GM11168 (cell line): ENCODE data around the gene CELSR1.

Experiments
- in situ Hi-C: fragments of 300-500 bp; cut with MboI; formaldehyde crosslinking; loops from one replicate; pipeline ENCODE4 v1.12.0; 2022; ENCODE audit warnings: low sequenced_read_pairs; ENCODE audit not compliant: unreplicated experiment

Gene CELSR1

DNA sequence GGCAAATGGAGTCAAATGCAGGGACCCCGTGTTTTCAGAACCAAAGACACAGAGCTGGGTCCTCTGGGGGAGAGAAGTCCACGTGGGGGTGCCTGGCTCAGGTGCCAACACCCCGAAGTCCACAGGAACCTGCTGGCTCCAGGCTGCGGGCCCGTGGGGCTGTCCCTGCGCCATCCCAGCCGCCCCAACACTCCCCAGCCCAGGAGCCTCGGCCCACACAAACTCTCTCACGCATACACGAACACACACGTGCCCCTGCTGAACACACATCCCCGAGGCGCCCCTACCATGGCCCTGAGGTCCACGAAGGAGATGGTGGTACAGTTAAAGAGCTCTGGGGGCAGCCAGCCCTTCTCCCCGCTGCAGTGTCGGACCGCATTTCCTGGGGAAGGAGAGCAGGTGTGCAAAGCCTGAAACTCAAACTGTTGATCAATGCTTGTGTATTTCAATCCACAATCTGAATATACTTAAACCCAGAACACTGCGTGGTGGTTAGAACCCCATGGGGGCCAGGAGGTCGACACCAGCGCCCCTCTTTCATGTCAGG, 147.2 kb downstream of the CELSR1 start:
- in situ Hi-C loops = no loop called here

DNA sequence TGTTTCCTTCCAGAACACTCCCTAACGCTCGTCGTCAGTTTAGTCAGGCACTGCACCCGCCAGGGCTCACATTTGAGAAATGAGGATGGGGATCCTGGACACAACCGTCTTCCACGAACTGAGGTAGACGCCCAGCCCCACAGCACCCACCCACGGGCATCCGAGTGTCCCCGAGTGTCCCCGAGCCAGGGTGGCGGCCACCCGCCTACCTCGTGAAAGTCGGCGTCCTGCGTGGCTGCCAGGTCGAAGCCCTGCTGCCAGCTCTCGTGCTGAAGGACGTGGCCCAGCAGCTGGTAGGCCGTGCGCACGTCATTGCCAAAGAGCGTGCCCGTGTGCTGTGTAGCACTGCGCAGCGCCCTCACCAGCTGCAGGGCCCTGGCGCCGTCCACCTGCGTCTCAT, 148.3 kb downstream of the CELSR1 start:
- in situ Hi-C loops = no loop called here

DNA sequence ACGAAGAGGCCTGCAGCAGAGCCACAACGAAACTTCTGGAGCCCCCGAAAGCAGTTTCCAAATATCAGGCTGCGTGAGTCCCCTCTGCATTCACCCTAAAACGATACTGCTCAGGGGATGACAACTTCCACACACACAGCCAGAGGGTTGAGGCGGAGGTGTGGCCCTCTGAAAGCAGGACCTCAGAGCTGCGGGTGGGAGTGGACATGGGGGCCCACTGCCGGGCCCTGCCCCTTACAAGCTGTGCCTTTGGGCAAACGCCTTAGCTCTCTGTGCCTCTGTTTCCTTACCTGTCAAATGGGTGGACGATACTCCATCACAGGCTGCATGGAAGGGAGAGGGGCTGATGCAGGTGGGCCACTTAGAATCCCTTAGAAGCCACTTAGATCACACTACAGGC, 148.8 kb downstream of the CELSR1 start:
- in situ Hi-C loops = no loop called here

DNA sequence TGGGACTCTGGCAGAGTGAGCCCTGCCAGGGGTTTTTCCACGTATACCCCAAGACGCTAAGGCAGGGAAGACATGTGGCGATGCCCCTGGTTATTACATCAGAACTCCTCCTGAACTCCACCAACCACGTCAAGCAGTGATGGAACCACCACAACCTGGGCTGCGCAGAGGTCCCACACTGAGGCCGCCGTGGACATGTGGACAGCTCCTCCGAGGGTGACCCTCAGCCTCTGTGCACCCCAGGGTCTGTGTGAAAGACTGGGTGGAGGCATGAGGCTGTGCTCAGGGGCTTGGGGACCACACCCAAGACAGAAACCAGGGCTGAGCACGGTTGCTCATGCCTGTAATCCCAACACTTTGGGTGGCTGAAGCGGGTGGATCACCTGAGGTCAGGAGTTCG, 149.7 kb downstream of the CELSR1 start:
- in situ Hi-C loops = no loop called here

DNA sequence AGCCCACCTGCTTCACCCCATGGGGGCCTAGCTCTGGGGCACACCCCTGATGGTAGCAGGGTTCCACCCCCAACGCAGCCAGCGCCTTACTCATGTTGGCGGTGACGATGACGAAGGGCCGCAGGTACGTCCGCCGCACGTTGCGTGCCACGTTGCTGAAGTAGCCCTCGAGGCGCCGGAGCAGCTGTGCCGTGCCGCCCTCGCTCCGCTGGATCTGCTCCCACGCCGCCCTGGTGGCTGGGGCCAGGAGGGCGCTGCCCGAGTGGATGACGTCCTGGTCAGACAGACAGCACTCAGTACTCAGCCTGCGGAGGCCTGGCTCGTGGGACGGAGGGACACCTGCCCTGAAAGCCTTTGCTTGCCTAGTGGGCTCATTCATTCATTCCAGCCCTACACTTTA, 151.1 kb downstream of the CELSR1 start:
- in situ Hi-C loops = no loop called here

DNA sequence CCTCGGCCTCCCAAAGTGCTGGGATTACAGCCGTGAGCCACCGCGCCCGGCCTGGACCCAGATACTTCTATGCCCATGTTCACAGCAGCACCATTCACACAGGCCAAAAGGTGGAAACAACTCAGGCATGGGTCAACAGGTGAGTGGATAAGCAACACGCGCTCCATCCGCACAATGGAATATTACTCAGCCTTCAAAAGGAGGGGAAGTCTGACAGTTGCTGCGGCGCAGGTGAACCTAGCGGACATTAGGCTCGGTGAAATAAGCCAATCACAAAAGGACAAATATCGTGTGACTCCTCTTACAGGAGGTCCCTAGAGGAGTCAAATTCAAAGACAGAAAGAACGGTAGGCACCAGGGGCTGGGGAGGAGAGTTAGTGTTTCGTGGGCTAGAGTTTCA, 154.9 kb downstream of the CELSR1 start:
- in situ Hi-C loops = no loop called here

DNA sequence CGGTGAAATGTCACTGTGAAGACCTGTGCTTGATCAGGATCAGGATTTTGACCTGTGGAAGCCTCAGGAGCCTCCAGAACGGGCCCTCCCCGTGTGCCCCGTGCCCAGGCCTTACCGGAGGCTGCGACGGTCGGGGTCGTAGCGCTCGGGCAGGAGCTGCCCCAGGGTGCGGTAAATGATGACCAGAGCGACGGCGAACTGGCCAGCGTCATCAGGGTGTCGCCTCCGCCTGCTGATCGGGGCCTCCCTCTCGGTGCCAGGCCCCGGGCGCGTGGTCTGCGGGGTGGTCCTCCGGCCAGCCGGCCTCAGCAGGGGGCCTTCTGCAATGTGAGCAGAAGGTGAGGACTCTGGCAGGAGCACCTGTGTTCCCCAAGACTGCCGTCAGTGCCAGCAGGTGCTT, 155.7 kb downstream of the CELSR1 start:
- in situ Hi-C loops = no loop called here

DNA sequence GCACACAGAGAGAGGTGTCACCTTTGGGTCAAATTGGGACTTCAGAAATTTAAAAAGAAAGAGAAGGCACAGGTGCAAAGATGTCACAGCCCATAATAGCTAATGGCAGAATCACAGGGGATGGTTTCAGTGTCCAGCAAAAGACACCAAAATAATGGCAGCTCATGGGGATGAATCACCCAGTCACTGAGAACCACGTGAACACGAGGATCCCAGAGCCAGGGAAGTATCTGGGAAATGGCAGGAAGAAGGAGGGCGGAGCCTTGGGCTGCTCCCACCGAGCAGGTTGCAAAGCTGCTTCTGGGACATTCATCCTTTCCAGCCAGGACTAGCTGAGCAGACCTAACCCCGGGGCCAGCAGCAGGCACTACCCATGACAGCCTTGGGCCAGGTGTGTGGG, 156.3 kb downstream of the CELSR1 start:
- in situ Hi-C loops = no loop called here

DNA sequence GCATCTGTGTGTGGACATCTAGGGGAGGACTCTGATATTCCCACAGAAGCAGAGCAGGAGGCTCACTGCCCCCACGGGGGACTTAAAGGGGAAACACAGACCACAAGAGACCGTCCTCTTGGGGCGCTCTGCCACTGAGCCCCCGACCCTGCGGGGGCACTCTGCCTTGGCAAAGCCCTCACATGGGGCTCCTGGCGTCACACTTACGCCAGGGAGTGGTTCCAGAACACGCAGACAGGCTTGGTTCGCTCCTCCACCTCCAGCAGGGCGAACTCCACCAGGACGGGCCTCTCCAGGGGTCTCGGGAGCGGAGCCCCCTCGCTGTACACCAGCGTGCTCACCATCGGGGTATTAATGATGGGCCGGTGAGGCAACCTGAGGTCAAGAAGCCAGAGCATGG, 156.8 kb downstream of the CELSR1 start:
- in situ Hi-C loops = no loop called here

DNA sequence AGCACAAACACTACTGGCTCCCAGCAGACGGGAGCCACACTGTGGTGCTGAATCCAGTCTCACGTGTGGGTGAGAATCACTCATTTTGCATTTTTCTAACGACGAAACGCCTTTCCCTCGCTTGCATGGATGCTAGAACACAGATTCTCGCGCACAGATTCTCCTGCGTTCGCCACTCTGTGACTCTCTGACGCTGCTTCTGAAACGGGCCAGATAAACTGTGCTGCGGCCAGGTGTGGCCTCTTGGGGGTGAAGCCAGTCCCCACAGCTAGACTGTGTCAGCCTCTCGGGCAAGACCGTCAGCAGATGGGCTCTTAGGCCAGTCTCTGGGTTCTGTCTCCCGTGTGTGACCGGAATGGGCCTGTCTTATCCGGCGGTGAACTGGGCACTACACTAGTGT, 157.4 kb downstream of the CELSR1 start:
- in situ Hi-C loops = no loop called here

DNA sequence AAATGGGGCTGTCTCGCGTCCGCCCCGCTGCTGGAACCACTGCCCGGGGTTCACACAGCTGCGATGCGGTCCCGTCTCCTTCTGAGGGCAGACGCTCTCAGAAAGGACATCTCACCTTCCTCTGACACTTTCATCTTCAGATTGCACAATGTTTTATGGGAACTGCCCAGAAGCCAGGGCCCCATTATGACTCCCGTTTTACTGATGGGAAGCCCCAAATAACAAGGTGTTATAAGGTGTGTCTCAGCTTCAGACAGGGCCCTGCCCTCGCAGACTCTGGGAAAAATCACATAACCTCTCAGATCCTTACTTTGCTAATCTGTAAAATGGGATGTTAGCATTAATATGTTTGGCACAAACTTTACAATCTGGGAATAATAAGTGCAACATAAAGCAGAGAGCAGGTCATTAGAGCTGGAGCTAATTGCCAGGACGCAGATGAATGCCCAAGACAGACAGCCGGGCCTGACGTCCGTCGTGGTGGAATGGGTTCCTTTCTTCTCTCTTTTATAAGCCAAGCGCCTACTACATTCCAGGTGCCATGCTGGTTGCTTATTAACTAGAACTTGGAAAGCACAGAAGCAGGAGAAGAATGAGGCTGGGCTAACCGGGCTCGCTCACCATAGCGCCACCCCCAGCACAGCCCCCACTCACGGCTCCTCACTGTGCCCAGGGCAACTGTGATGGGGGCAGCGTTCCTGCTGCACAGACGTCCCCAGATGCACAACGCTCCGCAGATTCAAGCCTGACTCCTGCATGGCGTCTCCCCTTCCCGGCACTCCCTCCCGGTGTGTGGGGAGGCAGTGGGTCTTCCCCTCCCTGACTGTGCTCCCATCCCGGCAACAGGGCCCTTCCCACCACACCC, 158.1 kb downstream of the CELSR1 start:
- in situ Hi-C loops = no loop called here

DNA sequence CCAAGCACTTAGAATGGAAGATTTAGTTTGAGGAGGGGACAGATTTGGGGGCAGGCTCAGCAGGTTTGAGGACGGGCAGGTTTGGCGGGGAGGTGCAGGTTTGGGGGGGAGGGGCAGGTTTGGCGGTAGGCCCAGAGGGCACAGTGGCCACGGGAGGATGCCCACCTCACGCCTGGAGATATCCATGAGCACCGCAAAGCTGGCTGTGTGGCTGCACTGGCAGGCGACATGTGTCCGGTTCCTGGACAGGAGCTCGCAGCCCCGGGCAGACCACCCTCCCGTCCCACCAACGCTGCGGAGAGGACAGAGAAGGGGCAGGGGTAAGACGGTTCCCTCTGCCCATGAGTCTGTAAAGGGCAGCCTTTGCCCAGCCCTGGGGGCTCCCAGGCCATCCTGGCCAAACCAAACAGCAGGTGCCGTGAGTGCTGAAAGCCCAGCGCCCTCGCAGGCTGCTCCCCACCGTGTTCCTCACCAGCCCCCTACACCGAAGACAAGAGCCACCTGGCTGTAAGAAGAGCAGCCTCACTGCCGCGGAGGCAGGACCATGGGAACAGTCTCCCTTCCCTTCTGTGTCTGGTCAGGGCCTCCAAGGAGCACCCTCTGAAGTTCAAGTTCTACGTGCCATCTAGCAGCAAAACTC, 158.9 kb downstream of the CELSR1 start:
- in situ Hi-C loops = no loop called here

DNA sequence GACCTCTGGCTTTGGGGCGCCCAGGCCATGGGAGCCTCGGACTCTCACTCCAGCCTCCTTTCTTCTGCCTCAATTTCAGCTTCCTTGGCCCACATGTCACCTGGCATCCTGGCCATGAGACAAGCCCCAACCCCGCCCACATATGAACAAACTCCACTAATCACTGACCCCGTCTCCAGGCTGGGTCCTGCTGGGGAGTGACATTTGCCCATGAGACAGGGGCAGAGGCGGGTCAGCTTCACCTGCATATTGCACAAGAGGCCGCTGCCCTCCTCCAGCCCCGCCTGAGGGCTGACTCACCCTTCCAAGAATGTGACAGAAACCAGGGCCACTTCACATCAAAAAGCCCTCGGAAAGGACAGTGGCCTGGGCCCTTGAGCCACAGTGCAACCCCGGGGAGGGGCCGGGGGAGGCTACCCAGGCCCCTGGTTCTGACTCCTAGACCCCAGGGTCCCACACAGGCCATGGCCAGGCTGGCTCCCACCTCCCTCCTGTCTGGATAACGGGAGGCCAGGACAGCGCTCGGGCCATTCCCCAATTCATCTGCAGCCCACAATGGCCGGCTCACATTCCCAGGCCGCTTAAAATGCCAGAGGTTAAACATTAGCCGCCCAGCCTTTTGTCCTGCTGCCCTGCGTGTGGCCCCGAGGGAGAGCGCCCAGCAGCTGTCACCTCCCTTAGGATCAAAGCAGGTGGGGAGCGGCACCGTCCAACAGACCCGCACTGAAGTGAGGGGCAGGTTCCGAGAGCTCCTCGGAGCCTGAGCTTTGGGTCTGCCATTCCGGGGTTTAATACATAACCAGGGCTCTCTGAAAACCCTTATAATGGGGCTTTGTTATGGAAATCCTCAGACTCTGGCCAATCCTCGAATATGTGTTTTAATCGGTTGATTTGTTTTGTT, 159.6 kb downstream of the CELSR1 start:
- in situ Hi-C loops = no loop called here

DNA sequence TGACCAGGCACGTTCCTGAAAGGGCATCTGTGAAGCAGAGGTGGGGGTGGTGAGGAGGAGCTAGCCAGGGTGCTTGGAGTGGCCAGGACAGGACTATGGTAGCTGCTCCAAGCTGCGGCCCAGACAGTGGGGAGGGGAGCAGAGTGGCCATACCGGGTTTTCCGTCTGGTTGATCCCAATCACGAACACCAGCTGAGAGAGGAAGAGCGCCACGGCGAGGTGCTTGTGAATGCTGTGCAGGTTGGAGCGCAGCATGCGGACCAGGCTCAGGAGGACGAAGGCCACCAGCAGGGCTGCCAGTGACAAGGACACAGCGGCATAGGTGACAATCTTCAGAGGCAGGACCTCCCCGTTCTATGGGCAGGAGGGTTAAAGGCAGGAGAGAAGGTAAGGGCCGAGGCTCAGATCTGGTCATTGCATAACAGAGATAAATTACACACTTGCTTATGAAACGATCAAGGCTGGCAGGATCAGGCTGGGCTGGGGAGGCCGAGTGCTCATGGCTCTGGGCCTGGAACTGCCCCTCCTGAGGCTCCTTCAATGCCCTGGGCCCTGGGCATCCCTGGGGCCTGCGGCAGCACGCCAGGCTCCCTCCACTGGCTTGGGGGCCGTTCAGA, 160.4 kb downstream of the CELSR1 start:
- in situ Hi-C loops = no loop called here

DNA sequence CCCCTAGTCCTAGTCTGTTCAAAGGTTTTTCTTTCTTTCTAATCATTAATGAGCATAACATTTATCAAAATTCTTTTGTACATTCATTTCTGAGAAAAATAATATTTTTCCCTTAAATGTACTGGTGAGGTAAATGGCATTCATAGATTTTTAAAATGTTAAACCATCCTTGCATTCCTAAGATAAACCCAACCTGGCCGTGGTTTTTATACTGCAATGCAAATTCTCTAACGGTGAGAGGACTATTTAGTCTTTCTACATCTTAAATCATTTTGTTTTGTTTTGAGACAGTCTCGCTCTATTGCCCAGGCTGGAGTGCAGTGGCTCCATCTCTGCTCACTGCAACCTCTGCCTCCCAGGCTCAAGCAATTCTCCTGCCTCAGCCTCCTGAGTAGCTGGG, 161.3 kb downstream of the CELSR1 start:
- in situ Hi-C loops = no loop called here

DNA sequence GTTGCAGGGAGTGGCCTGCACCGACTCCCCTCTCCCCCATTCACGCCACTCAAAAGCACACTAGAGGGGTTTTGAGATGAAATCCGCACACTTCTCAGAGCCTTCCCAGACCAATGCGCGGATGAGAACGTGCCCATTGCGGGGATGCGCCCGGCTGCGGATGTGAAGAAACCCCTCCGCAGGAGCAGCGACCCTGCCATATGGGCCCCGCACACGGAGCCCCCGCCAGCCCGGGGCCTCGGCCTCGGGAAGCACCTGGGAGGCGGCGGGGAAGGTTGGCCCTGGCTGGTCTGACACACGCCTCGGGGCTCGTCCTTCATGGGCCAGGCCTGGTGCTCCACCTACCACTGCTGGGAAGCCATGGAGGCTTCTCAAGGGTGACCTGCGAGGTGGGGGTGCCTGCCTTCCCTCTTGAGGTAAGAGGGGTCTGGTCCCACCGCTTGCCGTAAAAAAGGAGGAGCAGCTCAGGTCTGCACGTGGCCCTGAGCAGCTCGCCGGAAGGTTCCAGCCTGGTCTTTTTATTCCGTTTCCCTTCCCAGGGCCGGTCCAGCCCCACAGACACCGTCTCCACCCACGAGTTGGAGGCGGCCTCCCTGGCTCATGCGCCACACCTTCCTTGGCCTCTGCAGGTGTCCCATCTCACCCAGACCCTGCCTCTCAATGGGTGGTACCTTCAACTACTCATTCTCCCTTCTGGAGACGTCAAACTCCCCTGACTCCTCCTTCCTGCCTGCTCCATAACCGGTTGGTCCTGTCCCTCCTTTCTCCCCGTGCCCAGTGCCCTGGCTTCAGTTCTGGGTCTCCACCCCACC, 162.6 kb downstream of the CELSR1 start:
- in situ Hi-C loops = no loop called here

DNA sequence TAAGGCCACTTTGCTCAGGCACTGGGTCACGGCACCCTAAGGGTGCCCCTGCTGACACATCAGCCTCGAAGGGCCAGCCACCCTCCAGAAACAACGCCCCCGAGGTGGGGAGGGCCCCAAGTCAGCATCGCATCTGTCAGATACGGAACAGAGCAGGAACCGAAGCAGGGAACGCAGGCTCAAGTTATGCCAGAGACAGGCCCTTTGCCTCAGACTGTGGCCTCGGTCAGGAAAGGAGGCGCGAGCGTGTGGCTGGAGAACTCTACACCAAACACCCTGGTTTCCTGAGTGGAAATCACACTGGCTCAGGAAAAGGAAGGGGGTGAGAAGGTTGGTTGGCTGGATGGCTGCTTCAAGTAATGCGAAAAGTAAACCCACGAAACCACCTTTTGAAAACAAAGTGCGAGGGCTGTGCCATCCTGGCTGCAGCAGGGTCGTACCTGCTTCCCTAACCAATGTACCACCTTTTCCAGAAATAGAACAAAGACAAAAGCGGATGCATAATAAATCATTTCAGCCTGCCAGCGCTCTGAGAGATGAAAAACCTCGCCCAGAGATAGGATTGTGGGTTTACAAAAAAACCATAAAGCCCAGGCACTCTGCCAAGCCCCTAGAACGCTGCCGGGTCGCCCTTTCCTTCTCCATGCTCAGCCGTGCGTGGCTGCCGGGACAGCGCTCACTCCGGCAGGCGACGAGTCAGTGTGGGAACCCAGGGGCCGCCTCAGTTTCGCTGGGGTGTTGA, 163.3 kb downstream of the CELSR1 start:
- in situ Hi-C loops = no loop called here

DNA sequence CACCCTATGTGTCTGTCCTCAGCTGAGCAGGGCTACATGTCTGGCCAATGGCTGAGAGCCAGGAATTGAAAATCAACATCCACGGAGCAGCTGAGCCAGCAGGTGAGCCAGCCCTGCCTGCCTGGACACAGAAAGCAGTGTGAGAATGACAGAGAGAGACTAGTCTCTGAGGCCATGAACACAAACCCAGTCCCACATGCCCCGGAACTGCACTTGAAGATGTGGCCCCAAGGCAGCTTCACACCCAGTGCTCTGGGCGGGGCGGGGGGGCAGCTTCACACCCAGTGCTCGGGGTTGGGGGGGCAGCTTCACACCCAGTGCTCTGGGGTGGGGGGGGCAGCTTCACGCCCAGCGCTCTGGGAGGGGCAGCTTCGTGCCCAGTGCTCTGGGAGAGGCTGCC, 164.3 kb downstream of the CELSR1 start:
- in situ Hi-C loops = no loop called here

DNA sequence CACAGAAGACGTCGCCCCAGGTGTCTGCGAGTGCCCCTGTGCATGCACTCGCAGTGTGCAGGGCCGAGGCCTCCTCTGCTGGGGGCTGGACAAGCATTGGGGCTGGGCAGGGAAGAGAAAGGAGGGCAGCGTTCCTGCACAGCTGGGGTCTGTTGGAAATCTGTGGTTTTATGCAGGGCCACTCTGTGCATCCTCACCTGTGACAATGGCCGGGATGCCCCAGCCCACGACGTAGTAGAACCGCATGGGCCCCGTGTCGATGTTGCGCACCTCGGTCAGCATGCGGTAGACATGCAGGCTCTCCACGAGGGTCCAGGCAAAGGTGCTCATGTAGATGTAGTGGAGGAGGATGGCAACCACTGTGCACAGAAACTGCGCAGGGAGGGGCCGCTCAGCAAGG, 164.7 kb downstream of the CELSR1 start:
- in situ Hi-C loops = no loop called here
